Measurements from ENCODE around the gene TMEM50A.
"Not testable (repeated sequence)": the region's sequence is repeated elsewhere in the genome, so short reads cannot be mapped to it uniquely, and the experiment has no call there.

Gene TMEM50A

DNA sequence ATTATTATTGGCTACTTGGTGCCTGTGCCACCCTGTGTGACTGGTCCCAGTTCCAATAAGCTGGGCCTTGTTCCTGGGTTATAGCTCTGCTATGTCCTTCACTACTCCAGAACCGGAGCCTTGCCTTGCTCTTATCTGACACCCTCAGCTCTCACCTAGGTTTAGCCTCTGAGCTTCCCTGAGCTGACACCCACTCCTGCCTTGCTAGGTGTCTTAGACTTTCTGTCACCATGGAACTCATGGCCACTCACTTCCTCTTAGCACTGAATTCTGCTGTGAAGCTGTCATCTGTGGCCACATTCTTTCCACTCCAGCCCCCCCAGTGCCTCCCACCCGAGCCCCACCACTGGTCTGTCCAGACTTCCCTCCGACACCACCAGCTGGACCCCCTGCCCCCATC, 51.6 kb downstream of the TMEM50A start:
- not testable (repeated sequence) for DNase-seq

DNA sequence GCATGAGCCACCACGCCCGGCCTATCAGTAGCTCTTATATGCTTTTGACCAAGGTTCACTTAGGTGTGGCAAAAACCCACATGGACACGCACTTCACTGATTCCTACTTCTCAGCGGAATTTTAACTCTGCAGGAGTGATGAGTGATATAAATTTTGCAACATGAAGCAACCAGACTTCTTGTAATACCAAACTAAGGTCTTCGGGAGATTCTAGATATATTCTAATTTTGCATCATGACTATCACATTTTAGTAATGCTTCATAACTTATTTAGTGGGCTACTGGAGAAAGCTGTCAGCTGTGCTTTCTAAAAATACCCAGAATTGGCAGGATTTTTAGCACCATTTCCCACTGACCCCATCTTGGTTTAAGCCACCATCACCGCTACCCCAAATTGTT, 54.7 kb downstream of the TMEM50A start:
- no peak for DNase-seq

- not testable (repeated sequence) for DNase-seq
These were observed 59.4 kb downstream of the TMEM50A start for GRCh38 chr1:25397549-25397948.

GRCh38 chr1:25398079-25398478, 59.9 kb downstream of the TMEM50A start:
- DNase-seq = not testable (repeated sequence)

DNA sequence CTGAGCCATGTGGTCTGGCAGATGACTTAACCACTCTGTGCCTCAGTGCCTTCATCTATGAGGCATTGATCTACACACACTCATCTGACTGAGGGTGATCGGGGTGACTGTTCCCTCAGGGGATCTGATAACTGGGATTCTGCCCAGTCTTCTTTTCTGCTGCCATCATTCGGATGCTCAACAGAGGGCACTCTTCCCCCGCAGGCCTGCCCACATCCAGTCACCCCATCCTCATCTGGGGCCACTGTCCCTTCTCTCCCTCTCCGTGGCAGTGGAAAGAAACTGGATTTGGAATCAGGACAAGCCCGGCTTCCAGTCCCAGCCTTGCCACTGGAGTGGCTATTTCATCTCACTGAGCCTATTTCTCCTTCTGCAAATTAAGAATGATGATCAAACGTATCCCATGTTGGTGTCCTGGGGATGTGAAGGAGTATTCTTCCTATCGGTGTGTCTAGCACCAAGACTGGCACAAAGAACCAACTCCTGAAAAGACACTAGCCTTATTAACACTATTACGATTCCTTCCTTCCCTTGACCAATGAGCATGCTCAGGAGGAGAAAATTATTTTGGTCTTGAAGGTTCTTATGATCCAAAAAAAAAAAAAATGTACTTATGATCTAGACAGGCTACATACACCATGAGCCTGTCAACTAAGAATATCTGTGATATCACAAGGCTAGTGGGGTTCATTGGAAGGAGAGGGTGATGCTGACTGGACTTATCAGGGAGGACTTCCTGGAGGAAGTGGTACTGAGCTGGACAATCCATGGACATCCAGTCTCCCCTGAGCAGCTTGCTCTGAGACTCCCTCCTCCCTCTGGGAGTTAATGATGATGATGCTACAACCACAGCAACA, 65.0 kb downstream of the TMEM50A start:
- not testable (repeated sequence) for DNase-seq

DNA sequence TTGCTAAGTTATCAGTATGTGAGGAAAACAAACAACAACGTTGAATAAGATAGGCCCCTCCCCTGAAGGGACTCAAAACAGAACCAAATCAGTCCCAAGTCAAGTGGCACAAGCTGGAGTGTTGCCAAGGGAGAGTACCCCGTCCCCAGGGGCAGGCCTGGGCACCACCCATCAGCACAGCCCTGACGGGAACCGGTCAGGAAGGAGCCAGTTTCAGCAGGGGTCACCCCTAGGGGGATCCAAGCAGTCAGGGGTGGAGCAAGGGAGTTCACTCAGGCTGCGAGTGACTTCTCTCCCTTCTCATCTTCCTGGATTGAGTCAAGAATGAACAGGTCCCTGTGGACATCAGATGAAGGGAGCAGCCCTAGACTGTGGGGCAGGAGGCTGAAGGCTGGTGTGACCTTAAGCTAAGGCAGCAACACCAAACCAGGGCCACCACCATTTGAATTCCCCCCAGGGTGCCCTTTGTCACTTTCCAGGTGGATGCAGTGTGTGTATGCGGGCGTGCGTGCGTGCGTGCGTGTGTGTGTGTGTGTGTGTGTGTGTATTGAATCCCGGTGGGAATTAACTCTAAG, 67.7 kb downstream of the TMEM50A start:
- not testable (repeated sequence) for DNase-seq

GRCh38 chr1:25409641-25410427, 71.7 kb downstream of the TMEM50A start:
- not testable (repeated sequence) for DNase-seq

Measured in CD4-positive, alpha-beta T cell treated with Interleukin-4 for 4 hours (primary cell).